ENCODE data around the gene RPL9. TPM values are rescaled to one million over a fixed set of nuclear protein-coding genes. Genes with fewer than 3 reads are reported as not detected.
A peak's percentile ranks its signal among the peaks of the same experiment; 100 is the strongest.

The RPL9 gene
- total RNA-seq (2021; ENCODE audit: unreplicated experiment) (386 TPM), Bru-seq, nascent RNA (percentile 99 among the genes with signal in this experiment), BruChase-seq, experiment 1, labeled RNA remaining after a 2-hour chase (percentile 96 among the genes with signal in this experiment), BruChase-seq, experiment 2, labeled RNA remaining after a 6-hour chase (percentile 98 among the genes with signal in this experiment)
- polyA plus RNA-seq (2012; ENCODE audit: insufficient read length): 117 TPM
- long read RNA-seq, transcript RPL9-214 (8 exons, 2,354 nt): major isoform, 35 of 74 reads
- long read RNA-seq, transcript RPL9-203 (7 exons, 1,127 nt): minor isoform, 30 of 74 reads
- long read RNA-seq, partial matches to known transcripts: 5 of 74 reads
- long read RNA-seq, other reads (novel, unspliced or antisense): 0 of 74 reads

- CTCF ChIA-PET: no interaction called here
- H3K36me3 ChIP-seq (ENCODE audit: control insufficient read depth, insufficient read depth, low read length): peaks cover 44% of the 10 kb centered on the region
These were observed at the start of gene RPL9, which contains the start of gene LIAS for GRCh38 chr4:39458505-39459300. Gene RPL9, minus strand, starts transcription at chr4:39458922. Its CDS starts 483 bp downstream, at chr4:39458439. Gene LIAS, plus strand, starts transcription at chr4:39459056. Its CDS starts 62 bp downstream, at chr4:39459118.

GRCh38 chr4:39505581-39505980 lies 46.9 kb upstream of the RPL9 start:
- peaks cover 58% of the 10 kb centered on the region for H3K36me3 ChIP-seq (ENCODE audit: control insufficient read depth, insufficient read depth, low read length)
- DNase-seq (ENCODE audit: low read depth, low spot score) (no peak), ATAC-seq (no peak)
- intact Hi-C loops (cut with micrococcal nuclease; ENCODE audit: unreplicated experiment) (no loop called here), in situ Hi-C loops (cut with HindIII; ENCODE audit: low pct_unique_long_range_greater_than_20kb, low sequenced_read_pairs) (no loop called here)
- ChIA-PET CTCF (no interaction called here), POLR2A (interaction anchor here (0.8 kb wide), 1 partner anchor 321 kb away, joined by 7 read pairs; no protein-coding TSS in a partner anchor)
- H3K4me1 ChIP-seq (ENCODE audit: control insufficient read depth, insufficient read depth, low read length): peaks cover 2% of the 10 kb centered on the region; the same call in 1 of the 2 replicates
- no TSS peak for BruUV-seq (replicated peaks)
- no peaks in the 10 kb centered on the region for H3K27me3 ChIP-seq (ENCODE audit: control insufficient read depth, insufficient read depth, low read length)
- H3K9me3 ChIP-seq (ENCODE audit: control insufficient read depth, insufficient read depth, low read depth, low read length): no peaks in the 10 kb centered on the region
- no peak overlapping the region for H3K4me3 ChIP-seq (ENCODE audit: low read depth in 2 of 2, low read length in 2 of 2)
- no peak overlapping the region for H3K27ac ChIP-seq (ENCODE audit: low read length)
- no peak for TF ChIP-seq REST (IDR thresholded peaks at IDR 0.05; ENCODE audit: insufficient read depth in 1 of 2, low read depth in 2 of 2, low read length in 1 of 2)
- no peak for TF ChIP-seq CTCF (IDR thresholded peaks at IDR 0.05)
- no peak for TF ChIP-seq TCF7L2 (IDR thresholded peaks at IDR 0.05; ENCODE audit: low read depth, low read length)
- TF ChIP-seq POLR2AphosphoS5 (IDR thresholded peaks at IDR 0.05; ENCODE audit: low read depth, low read length): no peak
- no peak for TF ChIP-seq SIN3A (IDR thresholded peaks at IDR 0.05; ENCODE audit: borderline replicate concordance, insufficient read depth, low read depth, low read length)

More at GRCh38 chr4:39458505-39459300, at the start of gene RPL9, which contains the start of gene LIAS:
- Histone ChIP-seq H3K4me3 (ENCODE audit: low read depth in 2 of 2, low read length in 2 of 2) (peak within 1 kb of the TSS; percentile 93 to 94), H3K27ac (ENCODE audit: low read length) (peak within 1 kb of the TSS; percentile 96), H3K27me3 (ENCODE audit: control insufficient read depth, insufficient read depth, low read length) (no peaks in the 10 kb centered on the region), H3K4me1 (ENCODE audit: control insufficient read depth, insufficient read depth, low read length) (peaks cover 9% of the 10 kb centered on the region), H3K9me3 (ENCODE audit: control insufficient read depth, insufficient read depth, low read depth, low read length) (no peaks in the 10 kb centered on the region)
- TF ChIP-seq POLR2AphosphoS5 (IDR thresholded peaks at IDR 0.05; ENCODE audit: low read depth, low read length) (peak; percentile 97), TCF7L2 (IDR thresholded peaks at IDR 0.05; ENCODE audit: low read depth, low read length) (0 out of 2 replicates have a peak, but pooled peaks have one; percentile 17), SIN3A (IDR thresholded peaks at IDR 0.05; ENCODE audit: borderline replicate concordance, insufficient read depth, low read depth, low read length) (no peak), CTCF (IDR thresholded peaks at IDR 0.05) (no peak)
- POLR2A ChIA-PET: no interaction called here
- no TSS peak for BruUV-seq (replicated peaks)
- intact Hi-C loops (cut with micrococcal nuclease; ENCODE audit: unreplicated experiment): no loop called here
- ATAC-seq (peak; percentile 96), DNase-seq (ENCODE audit: low read depth, low spot score) (peak; percentile 96)
- in situ Hi-C loops (cut with HindIII; ENCODE audit: low pct_unique_long_range_greater_than_20kb, low sequenced_read_pairs): no loop called here

Measured in Panc1 (cell line).